WTC11 (cell line): ENCODE measurements around the gene DONSON. TPM values are rescaled to one million over a fixed set of nuclear protein-coding genes. Genes with fewer than 3 reads are reported as not detected.
A peak's percentile ranks its signal among the peaks of the same experiment; 100 is the strongest.

ENCODE experiments used
- ATAC-seq: fragments of 200-7000 bp; cut with Tn5 transposase; 2 replicates; pipeline ENCODE4 v1.10.0; 2021; ENCODE audit warnings: mild to moderate bottlenecking, moderate library complexity
- CTCF ChIA-PET: fragments of 300-600 bp; sonication (Branson Sonifier 250); formaldehyde crosslinking; loops from one replicate; lab custom pipeline; 2021; ENCODE audit warnings: antibody characterized with exemption; lab: Charles Lee
- POLR2A ChIA-PET: fragments of 350-600 bp; sonication (Branson Sonifier 250); formaldehyde crosslinking; loops from one replicate; lab custom pipeline; 2021; ENCODE audit warnings: antibody characterized with exemption; lab: Charles Lee
- DNase-seq: peaks from one replicate; pipeline ENCODE4 v3.0.0; 2021; ENCODE audit warnings: low spot score
- H3K27ac Mint-ChIP-seq: 2 replicates; pipeline ENCODE4 v1.8.0; 2021; ENCODE audit warnings: mixed read lengths
- H3K27me3 Mint-ChIP-seq: 2 replicates; pipeline ENCODE4 v1.8.0; 2021; ENCODE audit warnings: low read depth, mild to moderate bottlenecking, moderate library complexity, mixed read lengths
- H3K36me3 Mint-ChIP-seq: 2 replicates; pipeline ENCODE4 v1.8.0; 2021; ENCODE audit warnings: mixed read lengths
- H3K4me1 Mint-ChIP-seq: 2 replicates; pipeline ENCODE4 v1.8.0; 2022; ENCODE audit warnings: mixed read lengths
- H3K4me3 Mint-ChIP-seq: 2 replicates; pipeline ENCODE4 v1.8.0; 2021; ENCODE audit warnings: mild to moderate bottlenecking, moderate library complexity, mixed read lengths
- H3K9me3 Mint-ChIP-seq: 2 replicates; pipeline ENCODE4 v1.8.0; 2021; ENCODE audit warnings: mixed read lengths
- ATF2 ChIP-seq: sonication (generic); formaldehyde crosslinking; IDR thresholded peaks from 2 replicates; pipeline ENCODE4 v1.8.1; 2022; ENCODE audit warnings: low read depth, missing genetic modification reagents, borderline replicate concordance
- ATF6 ChIP-seq: sonication (generic); formaldehyde crosslinking; IDR thresholded peaks from 2 replicates; pipeline ENCODE4 v1.8.1; 2023; ENCODE audit warnings: mild to moderate bottlenecking, missing genetic modification reagents
- CBFB ChIP-seq: sonication (generic); formaldehyde crosslinking; IDR thresholded peaks from 2 replicates; pipeline ENCODE4 v1.8.1; 2022; ENCODE audit warnings: mild to moderate bottlenecking, low read depth, missing genetic modification reagents
- E2F1 ChIP-seq: sonication (generic); formaldehyde crosslinking; IDR thresholded peaks from 2 replicates; pipeline ENCODE4 v1.8.0; 2022; ENCODE audit warnings: mild to moderate bottlenecking, missing genetic modification reagents
- E2F4 ChIP-seq: sonication (generic); formaldehyde crosslinking; IDR thresholded peaks from 2 replicates; pipeline ENCODE4 v1.8.1; 2022; ENCODE audit warnings: low read depth, mild to moderate bottlenecking, moderate library complexity, missing genetic modification reagents, borderline replicate concordance
- ETV6 ChIP-seq: sonication (generic); formaldehyde crosslinking; IDR thresholded peaks from 2 replicates; pipeline ENCODE4 v1.8.1; 2022; ENCODE audit warnings: mild to moderate bottlenecking, missing genetic modification reagents
- FOXK1 ChIP-seq: sonication (generic); formaldehyde crosslinking; IDR thresholded peaks from 2 replicates; pipeline ENCODE4 v1.8.0; 2022; ENCODE audit warnings: mild to moderate bottlenecking, moderate library complexity, missing genetic modification reagents
- KAT7 ChIP-seq: sonication (generic); formaldehyde crosslinking; IDR thresholded peaks from 2 replicates; pipeline ENCODE4 v1.8.1; 2023; ENCODE audit warnings: missing genetic modification reagents, mild to moderate bottlenecking, borderline replicate concordance
- NFE2L1 ChIP-seq: sonication (generic); formaldehyde crosslinking; IDR thresholded peaks from 2 replicates; pipeline ENCODE4 v1.8.1; 2023; ENCODE audit warnings: missing genetic modification reagents
- OVOL2 ChIP-seq: fragments of 250-450 bp; sonication (Bioruptor Pico); IDR thresholded peaks from 2 replicates; pipeline ENCODE4 v1.9.0; 2021; ENCODE audit warnings: mild to moderate bottlenecking, borderline replicate concordance
- SMAD4 ChIP-seq: sonication (generic); formaldehyde crosslinking; IDR thresholded peaks from 2 replicates; pipeline ENCODE4 v1.8.0; 2022; ENCODE audit warnings: mild to moderate bottlenecking, missing genetic modification reagents
- TCF7 ChIP-seq: sonication (generic); formaldehyde crosslinking; IDR thresholded peaks from 2 replicates; pipeline ENCODE4 v1.8.0; 2022; ENCODE audit warnings: mild to moderate bottlenecking, low read depth, missing genetic modification reagents, moderate library complexity
- TEAD4 ChIP-seq: sonication (generic); formaldehyde crosslinking; IDR thresholded peaks from 2 replicates; pipeline ENCODE4 v1.8.0; 2022; ENCODE audit warnings: mild to moderate bottlenecking, missing genetic modification reagents
- USF2 ChIP-seq: sonication (generic); formaldehyde crosslinking; IDR thresholded peaks from 2 replicates; pipeline ENCODE4 v1.8.1; 2023; ENCODE audit warnings: mild to moderate bottlenecking, missing genetic modification reagents, moderate library complexity
- ZNF121 ChIP-seq: sonication (generic); formaldehyde crosslinking; IDR thresholded peaks from 2 replicates; pipeline ENCODE4 v1.8.0; 2023; ENCODE audit warnings: missing genetic modification reagents
- ZNF219 ChIP-seq: sonication (generic); formaldehyde crosslinking; IDR thresholded peaks from 2 replicates; pipeline ENCODE4 v1.8.0; 2023; ENCODE audit warnings: missing genetic modification reagents, mild to moderate bottlenecking, borderline replicate concordance
- ZNF317 ChIP-seq: sonication (generic); formaldehyde crosslinking; IDR thresholded peaks from 2 replicates; pipeline ENCODE4 v1.8.1; 2023; ENCODE audit warnings: low read depth, mild to moderate bottlenecking, moderate library complexity, missing genetic modification reagents, borderline replicate concordance
- ZNF416 ChIP-seq: fragments of 250-450 bp; sonication (Bioruptor Pico); IDR thresholded peaks from 2 replicates; pipeline ENCODE4 v1.9.0; 2021; ENCODE audit warnings: mild to moderate bottlenecking, inconsistent platforms
- ZNF671 ChIP-seq: fragments of 250-450 bp; sonication (Bioruptor Pico); IDR thresholded peaks from 2 replicates; pipeline ENCODE4 v1.8.0; 2021; ENCODE audit warnings: mild to moderate bottlenecking
- total RNA-seq: library from RNA; stranded (reverse); gene quantifications from 3 replicates; pipeline ENCODE4 v1.2.3, GENCODE V29; 2021
- TF ChIP-seq, protein P1 (sequence below): sonication (generic); formaldehyde crosslinking; IDR thresholded peaks from 2 replicates; pipeline ENCODE4 v1.8.1; 2022; ENCODE audit warnings: mild to moderate bottlenecking, moderate library complexity, missing genetic modification reagents
- TF ChIP-seq, protein P2 (sequence below): fragments of 250-450 bp; sonication (Bioruptor Pico); conservative IDR thresholded peaks from 2 replicates; pipeline ENCODE4 v1.9.0; 2021; ENCODE audit warnings: mild to moderate bottlenecking

Gene DONSON
- total RNA-seq, 1 experiment from 2014 or later = 32.2 TPM

DNA sequence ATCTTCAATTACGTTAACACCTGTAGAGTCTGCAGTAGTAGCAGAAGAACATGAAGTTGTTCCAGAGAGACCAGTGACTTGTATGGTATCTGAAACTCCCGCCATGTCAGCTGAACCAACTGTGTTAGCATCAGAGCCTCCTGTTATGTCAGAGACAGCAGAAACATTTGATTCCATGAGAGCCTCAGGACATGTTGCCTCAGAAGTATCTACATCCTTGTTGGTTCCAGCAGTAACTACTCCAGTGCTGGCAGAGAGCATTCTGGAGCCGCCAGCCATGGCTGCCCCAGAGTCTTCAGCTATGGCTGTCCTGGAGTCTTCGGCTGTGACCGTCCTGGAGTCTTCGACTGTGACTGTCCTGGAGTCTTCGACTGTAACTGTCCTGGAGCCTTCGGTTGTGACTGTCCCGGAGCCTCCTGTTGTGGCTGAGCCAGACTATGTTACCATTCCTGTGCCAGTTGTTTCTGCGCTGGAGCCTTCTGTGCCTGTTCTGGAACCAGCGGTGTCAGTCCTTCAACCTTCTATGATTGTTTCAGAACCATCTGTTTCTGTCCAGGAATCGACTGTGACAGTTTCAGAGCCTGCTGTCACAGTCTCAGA lies 35.4 kb downstream of the DONSON start:
- H3K9me3 Mint-ChIP-seq = no peaks in the 10 kb centered on the region; the same call in 1 of the 2 replicates
- ChIA-PET CTCF (no interaction called here), POLR2A (no interaction called here)
- ATAC-seq = no peak
- no peaks in the 10 kb centered on the region for H3K27me3 Mint-ChIP-seq
- H3K4me1 Mint-ChIP-seq = no peaks in the 10 kb centered on the region
- TF ChIP-seq, protein P1, sequence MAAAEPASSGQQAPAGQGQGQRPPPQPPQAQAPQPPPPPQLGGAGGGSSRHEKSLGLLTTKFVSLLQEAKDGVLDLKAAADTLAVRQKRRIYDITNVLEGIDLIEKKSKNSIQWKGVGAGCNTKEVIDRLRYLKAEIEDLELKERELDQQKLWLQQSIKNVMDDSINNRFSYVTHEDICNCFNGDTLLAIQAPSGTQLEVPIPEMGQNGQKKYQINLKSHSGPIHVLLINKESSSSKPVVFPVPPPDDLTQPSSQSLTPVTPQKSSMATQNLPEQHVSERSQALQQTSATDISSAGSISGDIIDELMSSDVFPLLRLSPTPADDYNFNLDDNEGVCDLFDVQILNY (CRISPR knock-in tag) = no peak
- TF ChIP-seq TEAD4 (no peak), ETV6 (no peak), ZNF416 (CRISPR knock-in tag) (no peak), ATF2 (CRISPR knock-in tag) (no peak), SMAD4 (CRISPR knock-in tag) (no peak), ZNF671 (CRISPR knock-in tag) (no peak), CBFB (no peak)
- H3K4me3 Mint-ChIP-seq = no peak overlapping the region
- H3K36me3 Mint-ChIP-seq = peaks cover 95% of the 10 kb centered on the region
- DNase-seq = no peak
- peak overlapping the region; percentile 12; the same call in 1 of the 2 replicates for H3K27ac Mint-ChIP-seq

GRCh38 chr21:33552093-33552998 lies 36.1 kb downstream of the DONSON start:
- ATAC-seq (no peak), DNase-seq (no peak)
- no peaks in the 10 kb centered on the region for H3K4me1 Mint-ChIP-seq
- H3K27me3 Mint-ChIP-seq = no peaks in the 10 kb centered on the region
- peak overlapping the region; percentile 12; the same call in 1 of the 2 replicates for H3K27ac Mint-ChIP-seq
- H3K36me3 Mint-ChIP-seq = peaks cover 91% of the 10 kb centered on the region
- ChIA-PET POLR2A (interaction anchor here (0.6 to 1.2 kb wide), 2 partner anchors 9 to 370 kb away, joined by 3 to 4 read pairs; partner anchors contain the start of gene SON), CTCF (no interaction called here)
- no peaks in the 10 kb centered on the region; the same call in 1 of the 2 replicates for H3K9me3 Mint-ChIP-seq
- H3K4me3 Mint-ChIP-seq = no peak overlapping the region
- TF ChIP-seq OVOL2 (CRISPR knock-in tag) (no peak), NFE2L1 (CRISPR knock-in tag) (no peak), TCF7 (CRISPR knock-in tag) (no peak), TEAD4 (no peak), E2F4 (CRISPR knock-in tag) (no peak), ATF6 (CRISPR knock-in tag) (no peak), ZNF219 (no peak), ZNF121 (CRISPR knock-in tag) (no peak), E2F1 (CRISPR knock-in tag) (no peak), FOXK1 (CRISPR knock-in tag) (no peak), KAT7 (CRISPR knock-in tag) (no peak), ZNF317 (CRISPR knock-in tag) (no peak), USF2 (CRISPR knock-in tag) (no peak)
- TF ChIP-seq, protein P2, sequence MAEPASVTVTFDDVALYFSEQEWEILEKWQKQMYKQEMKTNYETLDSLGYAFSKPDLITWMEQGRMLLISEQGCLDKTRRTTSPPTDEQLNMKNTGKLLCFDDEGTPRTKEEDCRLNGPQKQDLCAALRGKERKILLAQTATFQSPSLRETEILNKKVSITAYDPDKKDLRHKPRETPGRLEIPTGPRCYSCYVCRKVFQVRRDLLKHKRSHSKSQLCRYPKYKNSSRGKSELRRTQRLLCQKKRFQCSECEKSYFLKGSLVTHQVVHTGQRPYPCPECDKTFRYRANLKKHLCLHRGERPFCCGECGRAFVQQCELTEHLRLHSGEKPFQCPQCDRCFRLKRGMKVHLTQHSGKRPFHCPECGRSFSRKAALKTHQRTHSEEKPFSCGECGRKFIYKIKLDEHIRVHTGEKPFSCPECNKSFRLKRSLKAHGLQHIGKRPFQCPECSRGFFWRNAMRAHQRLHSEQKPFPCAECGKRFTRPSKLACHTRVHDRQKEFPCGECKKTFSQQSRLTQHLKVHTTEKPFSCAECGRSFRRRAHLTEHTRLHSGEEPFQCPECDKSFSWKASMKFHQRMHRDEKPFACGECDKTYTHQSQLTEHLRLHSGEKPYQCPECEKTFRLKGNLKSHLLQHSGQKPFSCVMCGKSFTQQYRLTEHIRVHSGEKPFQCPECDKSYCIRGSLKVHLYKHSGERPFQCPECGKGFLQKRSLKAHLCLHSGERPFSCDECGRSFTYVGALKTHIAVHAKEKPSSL (CRISPR knock-in tag) = no peak
